HL-60 (cell line): ENCODE results near the gene PRIM1.
"Not testable (repeated sequence)": the region's sequence is repeated elsewhere in the genome, so short reads cannot be mapped to it uniquely, and the experiment has no call there.

Experiments
- GABPA ChIP-seq: IDR thresholded peaks from 2 replicates; pipeline ENCODE4 v1.6.1; 2012; ENCODE audit warnings: low read depth
- POLR2AphosphoS5 ChIP-seq: IDR thresholded peaks from 2 replicates; pipeline ENCODE4 v1.6.1; 2012; ENCODE audit warnings: low read depth
- SPI1 ChIP-seq: IDR thresholded peaks from 2 replicates; pipeline ENCODE4 v1.6.1; 2012; ENCODE audit warnings: low read depth, mild to moderate bottlenecking, borderline replicate concordance
- TF ChIP-seq, protein P1 (sequence below): IDR thresholded peaks from one replicate; pipeline ENCODE4 v1.5.1; 2011; ENCODE audit warnings: low read length, control low read depth, inconsistent platforms; ENCODE audit not compliant: insufficient read depth
- TF ChIP-seq, protein P2 (sequence below): IDR thresholded peaks from 2 replicates; pipeline ENCODE4 v1.6.1; 2012; ENCODE audit warnings: low read depth; ENCODE audit not compliant: insufficient replicate concordance

DNA sequence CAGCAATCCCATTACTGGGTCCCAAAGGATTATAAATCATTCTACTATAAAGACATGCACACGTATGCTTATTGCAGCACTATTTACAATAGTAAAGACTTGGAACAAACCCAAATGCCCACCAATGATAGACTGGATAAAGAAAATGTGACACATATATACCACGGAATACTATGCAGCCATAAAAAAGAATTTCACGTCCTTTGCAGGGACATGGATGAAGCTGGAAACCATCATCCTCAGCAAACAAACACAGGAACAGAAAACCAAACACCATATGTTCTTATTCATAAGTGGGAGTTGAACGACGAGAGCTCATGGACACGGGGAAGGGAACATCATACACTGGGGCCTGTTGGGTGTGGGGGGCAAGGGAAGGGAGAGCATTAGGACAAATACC, 47.2 kb upstream of the PRIM1 start:
- TF ChIP-seq, protein P1, sequence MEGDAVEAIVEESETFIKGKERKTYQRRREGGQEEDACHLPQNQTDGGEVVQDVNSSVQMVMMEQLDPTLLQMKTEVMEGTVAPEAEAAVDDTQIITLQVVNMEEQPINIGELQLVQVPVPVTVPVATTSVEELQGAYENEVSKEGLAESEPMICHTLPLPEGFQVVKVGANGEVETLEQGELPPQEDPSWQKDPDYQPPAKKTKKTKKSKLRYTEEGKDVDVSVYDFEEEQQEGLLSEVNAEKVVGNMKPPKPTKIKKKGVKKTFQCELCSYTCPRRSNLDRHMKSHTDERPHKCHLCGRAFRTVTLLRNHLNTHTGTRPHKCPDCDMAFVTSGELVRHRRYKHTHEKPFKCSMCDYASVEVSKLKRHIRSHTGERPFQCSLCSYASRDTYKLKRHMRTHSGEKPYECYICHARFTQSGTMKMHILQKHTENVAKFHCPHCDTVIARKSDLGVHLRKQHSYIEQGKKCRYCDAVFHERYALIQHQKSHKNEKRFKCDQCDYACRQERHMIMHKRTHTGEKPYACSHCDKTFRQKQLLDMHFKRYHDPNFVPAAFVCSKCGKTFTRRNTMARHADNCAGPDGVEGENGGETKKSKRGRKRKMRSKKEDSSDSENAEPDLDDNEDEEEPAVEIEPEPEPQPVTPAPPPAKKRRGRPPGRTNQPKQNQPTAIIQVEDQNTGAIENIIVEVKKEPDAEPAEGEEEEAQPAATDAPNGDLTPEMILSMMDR: not testable (repeated sequence)
- not testable (repeated sequence) for TF ChIP-seq POLR2AphosphoS5, GABPA, SPI1
- TF ChIP-seq, protein P2, sequence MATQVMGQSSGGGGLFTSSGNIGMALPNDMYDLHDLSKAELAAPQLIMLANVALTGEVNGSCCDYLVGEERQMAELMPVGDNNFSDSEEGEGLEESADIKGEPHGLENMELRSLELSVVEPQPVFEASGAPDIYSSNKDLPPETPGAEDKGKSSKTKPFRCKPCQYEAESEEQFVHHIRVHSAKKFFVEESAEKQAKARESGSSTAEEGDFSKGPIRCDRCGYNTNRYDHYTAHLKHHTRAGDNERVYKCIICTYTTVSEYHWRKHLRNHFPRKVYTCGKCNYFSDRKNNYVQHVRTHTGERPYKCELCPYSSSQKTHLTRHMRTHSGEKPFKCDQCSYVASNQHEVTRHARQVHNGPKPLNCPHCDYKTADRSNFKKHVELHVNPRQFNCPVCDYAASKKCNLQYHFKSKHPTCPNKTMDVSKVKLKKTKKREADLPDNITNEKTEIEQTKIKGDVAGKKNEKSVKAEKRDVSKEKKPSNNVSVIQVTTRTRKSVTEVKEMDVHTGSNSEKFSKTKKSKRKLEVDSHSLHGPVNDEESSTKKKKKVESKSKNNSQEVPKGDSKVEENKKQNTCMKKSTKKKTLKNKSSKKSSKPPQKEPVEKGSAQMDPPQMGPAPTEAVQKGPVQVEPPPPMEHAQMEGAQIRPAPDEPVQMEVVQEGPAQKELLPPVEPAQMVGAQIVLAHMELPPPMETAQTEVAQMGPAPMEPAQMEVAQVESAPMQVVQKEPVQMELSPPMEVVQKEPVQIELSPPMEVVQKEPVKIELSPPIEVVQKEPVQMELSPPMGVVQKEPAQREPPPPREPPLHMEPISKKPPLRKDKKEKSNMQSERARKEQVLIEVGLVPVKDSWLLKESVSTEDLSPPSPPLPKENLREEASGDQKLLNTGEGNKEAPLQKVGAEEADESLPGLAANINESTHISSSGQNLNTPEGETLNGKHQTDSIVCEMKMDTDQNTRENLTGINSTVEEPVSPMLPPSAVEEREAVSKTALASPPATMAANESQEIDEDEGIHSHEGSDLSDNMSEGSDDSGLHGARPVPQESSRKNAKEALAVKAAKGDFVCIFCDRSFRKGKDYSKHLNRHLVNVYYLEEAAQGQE: not testable (repeated sequence)
